T1000 (cell line): ENCODE measurements around the gene SORCS2.

Source experiments
- DNase-seq: peaks from one replicate; lab custom pipeline; 2025; ENCODE audit warnings: mixed read lengths; lab: John Stamatoyannopoulos, UW

Gene SORCS2

GRCh38 chr4:7746351-7747061 lies 554.2 kb downstream of the SORCS2 start:
- no peak for DNase-seq

GRCh38 chr4:7747062-7747385 lies 554.7 kb downstream of the SORCS2 start:
- DNase-seq = no peak

GRCh38 chr4:7747566-7747965 lies 555.2 kb downstream of the SORCS2 start:
- no peak for DNase-seq

- DNase-seq = no peak
Measured at GRCh38 chr4:7750523-7750922, 558.2 kb downstream of the SORCS2 start.

- no peak for DNase-seq
Measured at GRCh38 chr4:7750972-7751371, 558.6 kb downstream of the SORCS2 start.

GRCh38 chr4:7752649-7753048 lies 560.3 kb downstream of the SORCS2 start:
- no peak for DNase-seq

- no peak for DNase-seq
Measured at GRCh38 chr4:7753271-7753670, 560.9 kb downstream of the SORCS2 start.

- no peak for DNase-seq
Measured at GRCh38 chr4:7753931-7754465, 561.7 kb downstream of the SORCS2 start.

- no peak for DNase-seq
Measured at GRCh38 chr4:7754565-7755262, 562.4 kb downstream of the SORCS2 start.

- DNase-seq = no peak
Measured at GRCh38 chr4:7755561-7755960, 563.2 kb downstream of the SORCS2 start.

GRCh38 chr4:7756071-7756470 lies 563.7 kb downstream of the SORCS2 start:
- no peak for DNase-seq

- no peak for DNase-seq
Measured at GRCh38 chr4:7756561-7757355, 564.4 kb downstream of the SORCS2 start.

GRCh38 chr4:7757501-7758471 lies 565.4 kb downstream of the SORCS2 start:
- no peak for DNase-seq

GRCh38 chr4:7758476-7758875 lies 566.1 kb downstream of the SORCS2 start:
- no peak for DNase-seq

- DNase-seq = no peak
Measured at GRCh38 chr4:7759216-7759615, 566.9 kb downstream of the SORCS2 start.

- DNase-seq = no peak
Measured at GRCh38 chr4:7759635-7760034, 567.3 kb downstream of the SORCS2 start.

- DNase-seq = no peak
Measured at GRCh38 chr4:7760228-7760627, 567.9 kb downstream of the SORCS2 start.

- no peak for DNase-seq
Measured at GRCh38 chr4:7760706-7761105, 568.4 kb downstream of the SORCS2 start.

GRCh38 chr4:7761312-7761711 lies 569.0 kb downstream of the SORCS2 start:
- no peak for DNase-seq

- DNase-seq = no peak
Measured at GRCh38 chr4:7761720-7762119, 569.4 kb downstream of the SORCS2 start.

- DNase-seq = no peak
Measured at GRCh38 chr4:7762376-7763030, 570.2 kb downstream of the SORCS2 start.
